CD14-positive monocyte (primary cell): Measurements from ENCODE around the gene ABCA6. TPM values are rescaled to one million over a fixed set of nuclear protein-coding genes. Genes with fewer than 3 reads are reported as not detected.

Experiments used
- DNase-seq, 3 donors: peaks; one replicate each; pipeline ENCODE4 v3.0.0-alpha.2; 2011 to 2022
- H2AFZ ChIP-seq: 2 replicates; pipeline ENCODE4 v1.6.0; 2012; ENCODE audit warnings: mild to moderate bottlenecking, low read depth, low read length, inconsistent platforms; ENCODE audit not compliant: insufficient read depth, poor library complexity, severe bottlenecking
- H3K27ac ChIP-seq, 2 donors: 1 replicate in 1 of 2; 2 replicates in 1 of 2; pipeline ENCODE4 v1.5.1; 2012 to 2013; ENCODE audit warnings: low read length in 2 of 2, control low read depth in 1 of 2, inconsistent platforms in 1 of 2, low read depth in 1 of 2, mild to moderate bottlenecking in 1 of 2
- H3K27me3 ChIP-seq, 2 donors: one replicate each; pipeline versions ENCODE4 v1.6.0 to v1.6.1; 2011 to 2013; ENCODE audit warnings: low read length in 2 of 2; ENCODE audit not compliant: control insufficient read depth in 2 of 2, insufficient read depth in 2 of 2
- H3K36me3 ChIP-seq, 2 donors: replicated peaks in 1 of 2; 1 replicate in 1 of 2; 2 replicates in 1 of 2; pipeline versions ENCODE4 v1.5.1 to v1.6.1; 2012 to 2013; ENCODE audit warnings: low read length in 2 of 2, control low read depth in 1 of 2, inconsistent platforms in 1 of 2, mild to moderate bottlenecking in 1 of 2; ENCODE audit not compliant: insufficient read depth in 2 of 2, control insufficient read depth in 1 of 2
- H3K4me1 ChIP-seq, 2 donors: 1 replicate in 1 of 2; 2 replicates in 1 of 2; pipeline versions ENCODE4 v1.5.1 to v1.6.1; 2012 to 2013; ENCODE audit warnings: low read length in 2 of 2, control low read depth in 1 of 2, inconsistent platforms in 1 of 2, mild to moderate bottlenecking in 1 of 2, moderate library complexity in 1 of 2; ENCODE audit not compliant: insufficient read depth in 2 of 2, control insufficient read depth in 1 of 2
- H3K4me2 ChIP-seq: replicated peaks from 2 replicates; pipeline ENCODE3; 2012; ENCODE audit warnings: low read length, moderate library complexity, mild to moderate bottlenecking; ENCODE audit not compliant: poor library complexity, severe bottlenecking; ENCODE audit errors: extremely low read depth
- H3K4me3 ChIP-seq, 3 experiments: fragments of 200-600 bp in 1 of 3; sonication (generic) in 1 of 3; replicated peaks in 1 of 3; 1 replicate in 2 of 3; 2 replicates in 1 of 3; pipeline ENCODE4 v1.5.1; 2011 to 2013; ENCODE audit warnings: low read length in 3 of 3, mild to moderate bottlenecking in 3 of 3, control low read depth in 2 of 3, low read depth in 2 of 3, inconsistent platforms in 1 of 3, moderate library complexity in 1 of 3
- H3K79me2 ChIP-seq: 2 replicates; pipeline ENCODE4 v1.6.0; 2012; ENCODE audit warnings: mild to moderate bottlenecking, control low read depth, inconsistent platforms, low read length, moderate library complexity; ENCODE audit not compliant: insufficient read depth
- H3K9ac ChIP-seq: 2 replicates; pipeline ENCODE4 v1.6.0; 2017; ENCODE audit warnings: low read length, mild to moderate bottlenecking; ENCODE audit not compliant: insufficient read depth, poor library complexity, severe bottlenecking
- H3K9me3 ChIP-seq, 2 donors: replicated peaks in 1 of 2; 1 replicate in 1 of 2; 2 replicates in 1 of 2; pipeline versions ENCODE4 v1.5.1 to v1.6.1; 2012 to 2013; ENCODE audit warnings: low read length in 2 of 2, control low read depth in 1 of 2; ENCODE audit not compliant: control insufficient read depth in 1 of 2, insufficient read depth in 1 of 2
- H4K20me1 ChIP-seq: 2 replicates; pipeline ENCODE4 v1.6.0; 2012; ENCODE audit warnings: mild to moderate bottlenecking, low read length, control low read depth, moderate library complexity; ENCODE audit not compliant: insufficient read depth
- H3K27ac Mint-ChIP-seq, 7 donors: one replicate each; pipeline ENCODE4 v1.8.0; 2020; ENCODE audit warnings: mild to moderate bottlenecking in 7 of 7, mixed read lengths in 7 of 7, moderate library complexity in 6 of 7, inconsistent platforms in 2 of 7
- H3K27me3 Mint-ChIP-seq, 3 donors: one replicate each; pipeline ENCODE4 v1.8.0; 2021 to 2022; ENCODE audit warnings: low read depth in 3 of 3, mild to moderate bottlenecking in 3 of 3, mixed read lengths in 3 of 3, moderate library complexity in 3 of 3, inconsistent platforms in 1 of 3
- H3K36me3 Mint-ChIP-seq, 2 donors: one replicate each; pipeline ENCODE4 v1.8.0; 2020; ENCODE audit warnings: mixed read lengths in 2 of 2, inconsistent platforms in 1 of 2, mild to moderate bottlenecking in 1 of 2
- H3K4me1 Mint-ChIP-seq: one replicate; pipeline ENCODE4 v1.8.0; 2020; ENCODE audit warnings: mild to moderate bottlenecking, mixed read lengths
- H3K4me3 Mint-ChIP-seq, 2 donors: one replicate each; pipeline ENCODE4 v1.8.0; 2020; ENCODE audit warnings: mild to moderate bottlenecking in 2 of 2, mixed read lengths in 2 of 2, moderate library complexity in 1 of 2
- H3K9me3 Mint-ChIP-seq, 7 donors: one replicate each; pipeline ENCODE4 v1.8.0; 2020 to 2022; ENCODE audit warnings: mixed read lengths in 7 of 7, mild to moderate bottlenecking in 6 of 7, moderate library complexity in 6 of 7, inconsistent platforms in 2 of 7
- CTCF ChIP-seq: fragments of 200-600 bp; IDR thresholded peaks from one replicate; pipeline ENCODE4 v1.8.0; 2022; ENCODE audit warnings: antibody characterized with exemption, mild to moderate bottlenecking
- WGBS: methylation state at CpG from one replicate; pipeline ENCODE4 v1.1.5; 2013; ENCODE audit warnings: missing lambda C conversion rate; ENCODE audit not compliant: insufficient coverage; 5-methylcytosine and 5-hydroxymethylcytosine counted together
- intact Hi-C, 2 donors: fragments of 100-400 bp; cut with micrococcal nuclease; formaldehyde crosslinking; loops; one replicate each; pipeline versions ENCODE4 v1.15.0 to v1.15.1; 2023
- polyA plus RNA-seq, 3 donors: library from polyadenylated mRNA; depleted of rRNA in 1 of 3; unstranded in 2 of 3; stranded (reverse) in 1 of 3; fragments of 300-500 nt in 2 of 3; fragments of >200 nt in 1 of 3; fragmentation: Illumina TruSeq in 2 of 3; gene quantifications; 1 replicate in 2 of 3; 2 replicates in 1 of 3; pipeline ENCODE4 v1.2.3, GENCODE V29; 2012 to 2021

Gene ABCA6
- polyA plus RNA-seq, 3 donors: 0.52 to 0.93 (median 0.76) TPM

- no CpG with 5 or more reads among the region's 4 CpGs for WGBS
- Histone ChIP-seq H3K9me3 (no peaks in the 10 kb centered on the region), H3K27me3 (no peaks in the 10 kb centered on the region), H2AFZ (no peak overlapping the region), H3K4me3 (peak overlapping the region in 1 of 3 experiments; percentile 13), H4K20me1 (no peaks in the 10 kb centered on the region), H3K27ac (peak overlapping the region; percentile 49 to 70), H3K4me2 (peak overlapping the region; percentile 28), H3K79me2 (no peaks in the 10 kb centered on the region), H3K36me3 (no peaks in the 10 kb centered on the region), H3K4me1 (peaks cover 47 to 63% of the 10 kb centered on the region in 2 donors), H3K9ac (no peak overlapping the region)
- Mint-ChIP-seq H3K27me3 (no peaks in the 10 kb centered on the region), H3K36me3 (no peaks in the 10 kb centered on the region), H3K9me3 (peaks cover 0 to 4% (median 0%) of the 10 kb centered on the region in 7 donors), H3K4me3 (no peak overlapping the region), H3K4me1 (peaks cover 45% of the 10 kb centered on the region), H3K27ac (peak overlapping the region; percentile 76 to 93 (median 88))
- no peak for TF ChIP-seq CTCF
- DNase-seq: peak; percentile 40 to 67 (median 49)
- intact Hi-C loops: loop anchor here in 1 of 2 donors (5.0 kb wide), 1 partner anchor 69 kb away; no protein-coding TSS in a partner anchor
Measured at GRCh38 chr17:69098625-69099024, 43.1 kb downstream of the ABCA6 start.

GRCh38 chr17:69096541-69096940 is 45.2 kb downstream of the ABCA6 start:
- Histone ChIP-seq H3K27me3 (no peaks in the 10 kb centered on the region), H3K4me2 (no peak overlapping the region), H2AFZ (no peak overlapping the region), H3K27ac (no peak overlapping the region), H3K9ac (no peak overlapping the region), H4K20me1 (no peaks in the 10 kb centered on the region), H3K9me3 (no peaks in the 10 kb centered on the region), H3K36me3 (no peaks in the 10 kb centered on the region), H3K4me1 (peaks cover 61 to 82% of the 10 kb centered on the region in 2 donors), H3K4me3 (no peak overlapping the region), H3K79me2 (no peaks in the 10 kb centered on the region)
- Mint-ChIP-seq H3K27ac (no peak overlapping the region), H3K4me3 (no peak overlapping the region), H3K4me1 (peaks cover 59% of the 10 kb centered on the region), H3K36me3 (no peaks in the 10 kb centered on the region), H3K27me3 (no peaks in the 10 kb centered on the region), H3K9me3 (peaks cover 0 to 3% (median 0%) of the 10 kb centered on the region in 7 donors)
- intact Hi-C loops: loop anchor here in 1 of 2 donors (5.0 kb wide), 1 partner anchor 71 kb away; no protein-coding TSS in a partner anchor
- WGBS: no CpG with 5 or more reads among the region's 1 CpG
- TF ChIP-seq CTCF: no peak
- DNase-seq: peak in 2 of 3 donors; percentile 22 to 36
